ENCODE measurements around the gene TIGD1.
A peak's percentile ranks its signal among the peaks of the same experiment; 100 is the strongest.

Gene TIGD1

GRCh38 chr2:232550354-232551249 lies at the start of gene TIGD1, which contains the start of gene EIF4E2:
Gene TIGD1, minus strand, starts transcription at chr2:232550557. Its CDS starts 675 bp downstream, at chr2:232549882.
Gene EIF4E2, plus strand, starts transcription at chr2:232550689. Its CDS starts 36 bp downstream, at chr2:232550725.
- Histone ChIP-seq H3K4me2 (ENCODE audit: low read depth, low read length, poor library complexity, severe bottlenecking) (peak within 1 kb of the TSS; percentile 95), H2AFZ (ENCODE audit: low read length) (peak within 1 kb of the TSS; percentile 89), H3K36me3 (ENCODE audit: insufficient read depth, low read length) (no peaks in the 10 kb centered on the region), H3K27me3 (ENCODE audit: insufficient read depth, low read length, poor library complexity, severe bottlenecking) (no peaks in the 10 kb centered on the region), H3F3A (ENCODE audit: low read depth) (no peaks in the 10 kb centered on the region), H3K4me1 (ENCODE audit: insufficient read depth, low read length, poor library complexity, severe bottlenecking) (peaks cover 40% of the 10 kb centered on the region), H3K9me2 (replicated peaks; ENCODE audit: low read depth, low read length) (no peaks in the 10 kb centered on the region), H3K9me3 (ENCODE audit: insufficient read depth, low read depth, low read length) (peaks cover 3% of the 10 kb centered on the region; the same call in 1 of the 2 replicates), H3K9ac (ENCODE audit: low read depth, low read length, poor library complexity, severe bottlenecking) (peak within 1 kb of the TSS; percentile 93), H3K4me3 (ENCODE audit: low read length, poor library complexity, severe bottlenecking) (peak within 1 kb of the TSS; percentile 88), H4K20me1 (ENCODE audit: insufficient read depth, low read length, poor library complexity, severe bottlenecking) (peaks cover 30% of the 10 kb centered on the region), H3K79me2 (ENCODE audit: insufficient read depth, low read length) (peaks cover 64% of the 10 kb centered on the region)
- TF ChIP-seq EZH2phosphoT487 (IDR thresholded peaks at IDR 0.05; ENCODE audit: borderline replicate concordance): no peak
- peak; percentile 29; the same call in 1 of the 2 replicates for TF ChIP-seq CTCF (conservative IDR thresholded peaks at IDR 0.05; ENCODE audit: low read length)

DNA sequence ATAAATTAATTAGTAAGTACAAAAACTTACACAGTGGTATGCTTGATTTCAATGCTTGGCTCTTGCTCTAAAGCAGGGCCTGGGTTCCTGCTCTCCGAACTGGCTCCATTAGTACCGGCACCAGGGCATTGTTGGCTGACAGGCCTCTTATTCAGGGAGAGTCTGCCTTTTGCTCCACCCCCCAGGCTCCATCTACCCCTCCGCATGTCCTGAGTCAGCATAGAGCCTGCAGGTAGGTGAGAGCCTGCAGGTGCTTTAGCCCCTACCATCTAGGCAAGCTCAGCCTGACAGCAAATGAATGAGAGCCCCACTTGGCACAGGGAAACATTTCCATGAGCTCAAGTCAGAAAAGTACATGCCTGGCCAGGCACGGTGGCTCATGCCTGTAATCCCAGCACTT lies 47.9 kb upstream of the TIGD1 start:
- Histone ChIP-seq H2AFZ (ENCODE audit: low read length) (no peak overlapping the region), H3K79me2 (ENCODE audit: insufficient read depth, low read length) (no peaks in the 10 kb centered on the region), H3K4me1 (ENCODE audit: insufficient read depth, low read length, poor library complexity, severe bottlenecking) (no peaks in the 10 kb centered on the region), H3K9me2 (replicated peaks; ENCODE audit: low read depth, low read length) (no peaks in the 10 kb centered on the region), H3K4me2 (ENCODE audit: low read depth, low read length, poor library complexity, severe bottlenecking) (no peak overlapping the region), H4K20me1 (ENCODE audit: insufficient read depth, low read length, poor library complexity, severe bottlenecking) (no peaks in the 10 kb centered on the region), H3K36me3 (ENCODE audit: insufficient read depth, low read length) (no peaks in the 10 kb centered on the region), H3K27me3 (ENCODE audit: insufficient read depth, low read length, poor library complexity, severe bottlenecking) (no peaks in the 10 kb centered on the region), H3K9ac (ENCODE audit: low read depth, low read length, poor library complexity, severe bottlenecking) (no peak overlapping the region), H3K9me3 (ENCODE audit: insufficient read depth, low read depth, low read length) (no peaks in the 10 kb centered on the region), H3K4me3 (ENCODE audit: low read length, poor library complexity, severe bottlenecking) (no peak overlapping the region), H3F3A (ENCODE audit: low read depth) (no peaks in the 10 kb centered on the region)
- no peak for TF ChIP-seq EZH2phosphoT487 (IDR thresholded peaks at IDR 0.05; ENCODE audit: borderline replicate concordance)
- no peak for TF ChIP-seq CTCF (conservative IDR thresholded peaks at IDR 0.05; ENCODE audit: low read length)

DNA sequence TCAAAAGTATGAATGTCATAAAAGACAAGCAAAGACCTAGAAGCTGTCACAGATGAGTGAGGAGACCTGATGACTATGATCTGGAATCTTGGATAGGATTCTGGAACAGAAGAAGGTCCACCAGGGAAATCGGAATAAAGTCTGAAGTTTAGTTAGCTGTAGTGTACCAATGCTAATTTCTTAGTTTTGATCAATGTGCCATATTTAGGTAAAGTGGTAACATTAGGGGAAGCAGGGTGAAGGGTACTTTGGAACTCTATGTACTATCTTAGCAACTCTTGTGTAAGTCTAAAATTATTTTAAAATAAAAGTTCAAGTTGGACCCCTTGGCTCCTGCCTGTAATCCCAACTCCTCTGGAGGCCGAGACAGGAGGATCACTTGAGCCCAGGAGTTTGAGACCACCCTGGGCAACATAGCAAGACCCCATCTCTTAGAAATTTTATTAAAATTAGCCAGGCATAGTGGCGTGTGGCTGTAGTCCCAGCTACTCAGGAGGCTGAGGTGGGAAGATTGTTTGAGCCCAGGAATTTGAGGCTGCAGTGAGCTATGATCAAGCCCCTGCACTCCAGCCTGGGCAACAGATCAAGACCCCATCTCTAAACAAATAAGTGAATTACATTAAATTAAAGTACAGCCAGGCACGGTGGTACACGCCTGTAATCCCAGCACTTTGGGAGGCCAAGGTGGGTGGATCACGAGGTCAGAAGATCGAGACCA lies 47.2 kb upstream of the TIGD1 start:
- no peaks in the 10 kb centered on the region for H3K36me3 ChIP-seq (ENCODE audit: insufficient read depth, low read length)
- H3K9me2 ChIP-seq (replicated peaks; ENCODE audit: low read depth, low read length): no peaks in the 10 kb centered on the region
- H3K4me3 ChIP-seq (ENCODE audit: low read length, poor library complexity, severe bottlenecking): no peak overlapping the region
- no peaks in the 10 kb centered on the region for H3K79me2 ChIP-seq (ENCODE audit: insufficient read depth, low read length)
- TF ChIP-seq EZH2phosphoT487 (IDR thresholded peaks at IDR 0.05; ENCODE audit: borderline replicate concordance): no peak
- TF ChIP-seq CTCF (conservative IDR thresholded peaks at IDR 0.05; ENCODE audit: low read length): no peak
- no peak overlapping the region for H2AFZ ChIP-seq (ENCODE audit: low read length)
- H3F3A ChIP-seq (ENCODE audit: low read depth): no peaks in the 10 kb centered on the region
- H3K27me3 ChIP-seq (ENCODE audit: insufficient read depth, low read length, poor library complexity, severe bottlenecking): no peaks in the 10 kb centered on the region
- H3K9me3 ChIP-seq (ENCODE audit: insufficient read depth, low read depth, low read length): no peaks in the 10 kb centered on the region
- H3K4me2 ChIP-seq (ENCODE audit: low read depth, low read length, poor library complexity, severe bottlenecking): no peak overlapping the region
- peaks cover 5% of the 10 kb centered on the region for H3K4me1 ChIP-seq (ENCODE audit: insufficient read depth, low read length, poor library complexity, severe bottlenecking)
- no peak overlapping the region for H3K9ac ChIP-seq (ENCODE audit: low read depth, low read length, poor library complexity, severe bottlenecking)
- no peaks in the 10 kb centered on the region for H4K20me1 ChIP-seq (ENCODE audit: insufficient read depth, low read length, poor library complexity, severe bottlenecking)
